ENCODE measurements around the gene KLHL1.

KLHL1 gene

DNA sequence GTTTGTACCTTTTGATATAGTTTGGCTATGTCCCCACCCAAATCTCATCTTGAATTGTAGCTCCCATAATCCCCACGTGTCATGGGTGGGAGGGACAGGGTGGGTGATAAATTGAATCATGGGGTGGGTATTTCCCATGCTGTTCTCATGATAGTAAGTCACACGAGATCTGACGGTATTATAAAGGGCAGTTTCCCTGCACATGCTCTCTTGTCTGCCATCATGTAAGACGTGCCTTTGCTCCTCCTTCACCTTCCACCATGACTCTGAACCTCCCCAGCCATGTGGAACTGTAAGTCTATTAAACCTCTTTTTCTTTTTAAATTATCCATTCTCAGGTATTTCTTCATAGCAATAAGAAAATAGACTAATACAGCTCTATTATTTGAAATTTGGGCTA lies 331.3 kb downstream of the KLHL1 start:
- CTCF ChIA-PET = no interaction called here
- Histone ChIP-seq H3K36me3 (ENCODE audit: control insufficient read depth in 4 of 4, insufficient read depth in 4 of 4, low read length in 3 of 4) (no peaks in the 10 kb centered on the region), H3K27me3 (replicated peaks in 2 of 5; ENCODE audit: control insufficient read depth in 4 of 5, insufficient read depth in 5 of 5, low read length in 4 of 5) (no peaks in the 10 kb centered on the region), H3K9me3 (ENCODE audit: control extremely low read depth in 1 of 5, control insufficient read depth in 4 of 5, insufficient read depth in 2 of 5, low read depth in 1 of 5, low read length in 4 of 5) (no peaks in the 10 kb centered on the region), H3K27ac (ENCODE audit: insufficient read depth in 1 of 2, low read depth in 1 of 2, low read length in 2 of 2, poor library complexity in 1 of 2, severe bottlenecking in 2 of 2) (no peak overlapping the region), H3K4me3 (ENCODE audit: control insufficient read depth in 1 of 7, extremely low read depth in 1 of 7, insufficient read depth in 4 of 7, low read depth in 2 of 7, low read length in 6 of 7) (no peak overlapping the region), H3K4me1 (ENCODE audit: control extremely low read depth in 1 of 4, control insufficient read depth in 4 of 4, insufficient read depth in 4 of 4, low read length in 3 of 4) (no peaks in the 10 kb centered on the region)
- no peak for DNase-seq
- POLR2A ChIA-PET = no interaction called here
- WGBS (ENCODE audit: insufficient coverage) = 96% methylated on average over 3 of the region's 4 CpGs

DNA sequence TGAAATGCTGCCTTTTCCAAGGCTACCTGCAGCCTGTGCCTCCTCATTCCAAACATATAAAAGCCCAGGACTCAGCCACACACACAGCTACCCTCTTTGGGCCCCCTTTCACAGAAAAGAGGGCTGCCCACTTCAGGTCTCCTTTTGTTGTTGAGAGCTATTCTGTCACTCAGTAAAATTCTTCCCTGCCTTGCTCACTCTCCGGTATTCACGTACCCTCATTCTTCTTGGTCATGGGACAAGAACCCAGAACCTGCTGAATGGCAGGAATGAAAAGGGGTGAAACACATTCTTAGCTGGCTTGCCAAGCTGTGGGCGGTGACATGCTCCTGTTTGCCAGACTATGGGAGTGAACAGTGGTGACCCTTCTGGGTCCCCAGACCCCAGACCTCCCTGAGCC lies 338.6 kb downstream of the KLHL1 start:
- DNase-seq = no peak
- POLR2A ChIA-PET = no interaction called here
- CTCF ChIA-PET = no interaction called here
- Histone ChIP-seq H3K4me1 (ENCODE audit: control extremely low read depth in 1 of 4, control insufficient read depth in 4 of 4, insufficient read depth in 4 of 4, low read length in 3 of 4) (no peaks in the 10 kb centered on the region), H3K9me3 (ENCODE audit: control extremely low read depth in 1 of 5, control insufficient read depth in 4 of 5, insufficient read depth in 2 of 5, low read depth in 1 of 5, low read length in 4 of 5) (peaks cover 0 to 4% (median 2%) of the 10 kb centered on the region in 5 experiments), H3K27ac (ENCODE audit: insufficient read depth in 1 of 2, low read depth in 1 of 2, low read length in 2 of 2, poor library complexity in 1 of 2, severe bottlenecking in 2 of 2) (no peak overlapping the region), H3K27me3 (replicated peaks in 2 of 5; ENCODE audit: control insufficient read depth in 4 of 5, insufficient read depth in 5 of 5, low read length in 4 of 5) (no peaks in the 10 kb centered on the region), H3K4me3 (ENCODE audit: control insufficient read depth in 1 of 7, extremely low read depth in 1 of 7, insufficient read depth in 4 of 7, low read depth in 2 of 7, low read length in 6 of 7) (no peak overlapping the region), H3K36me3 (ENCODE audit: control insufficient read depth in 4 of 4, insufficient read depth in 4 of 4, low read length in 3 of 4) (no peaks in the 10 kb centered on the region)
- WGBS (ENCODE audit: insufficient coverage) = 100% methylated on average over 2 of the region's 3 CpGs

DNA sequence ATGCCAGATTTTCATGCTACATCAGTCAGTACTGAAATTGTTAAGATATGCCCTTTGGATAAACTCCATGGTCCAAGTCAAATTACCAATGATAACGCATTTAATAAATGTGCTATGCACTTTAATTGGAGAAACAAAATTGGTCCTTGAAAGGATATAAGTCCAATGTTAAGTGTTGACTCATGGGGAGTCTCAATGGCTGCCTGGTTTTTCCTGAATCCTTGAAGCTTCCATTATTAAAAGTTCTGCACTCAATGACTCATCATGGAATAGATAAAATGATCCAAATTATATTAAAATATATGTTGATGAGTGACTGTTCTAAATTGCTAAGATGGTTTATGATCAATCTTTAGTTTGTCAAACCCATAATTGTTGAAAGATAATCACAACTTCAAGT lies 346.7 kb downstream of the KLHL1 start:
- H3K4me3 ChIP-seq (ENCODE audit: control insufficient read depth in 1 of 7, extremely low read depth in 1 of 7, insufficient read depth in 4 of 7, low read depth in 2 of 7, low read length in 6 of 7) = no peak overlapping the region
- no peak overlapping the region for H3K27ac ChIP-seq (ENCODE audit: insufficient read depth in 1 of 2, low read depth in 1 of 2, low read length in 2 of 2, poor library complexity in 1 of 2, severe bottlenecking in 2 of 2)
- H3K4me1 ChIP-seq (ENCODE audit: control extremely low read depth in 1 of 4, control insufficient read depth in 4 of 4, insufficient read depth in 4 of 4, low read length in 3 of 4) = no peaks in the 10 kb centered on the region
- H3K27me3 ChIP-seq (replicated peaks in 2 of 5; ENCODE audit: control insufficient read depth in 4 of 5, insufficient read depth in 5 of 5, low read length in 4 of 5) = no peaks in the 10 kb centered on the region
- ChIA-PET CTCF (no interaction called here), POLR2A (no interaction called here)
- no peak for DNase-seq
- WGBS (ENCODE audit: insufficient coverage) = 89% methylated on average over 1 of the region's 1 CpG
- H3K36me3 ChIP-seq (ENCODE audit: control insufficient read depth in 4 of 4, insufficient read depth in 4 of 4, low read length in 3 of 4) = no peaks in the 10 kb centered on the region
- H3K9me3 ChIP-seq (ENCODE audit: control extremely low read depth in 1 of 5, control insufficient read depth in 4 of 5, insufficient read depth in 2 of 5, low read depth in 1 of 5, low read length in 4 of 5) = no peaks in the 10 kb centered on the region

DNA sequence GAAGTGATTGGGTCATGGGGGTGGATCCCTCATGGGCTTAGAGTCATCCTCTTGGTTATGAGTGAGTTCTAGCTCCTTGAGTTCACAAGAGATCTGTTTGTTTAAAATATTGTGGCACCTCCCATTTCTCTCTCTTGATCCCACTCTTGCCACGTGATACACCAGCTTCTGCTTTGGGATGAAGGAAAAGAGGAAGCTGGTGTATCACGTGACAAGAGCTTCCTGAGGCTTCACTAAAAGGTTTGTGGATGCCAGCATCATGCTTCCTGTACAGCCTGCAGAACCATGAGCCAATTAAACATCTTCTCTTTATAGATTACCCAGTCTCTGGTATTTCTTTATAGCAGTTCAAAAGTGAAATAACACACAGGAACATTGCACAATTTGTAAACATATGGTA lies 353.2 kb downstream of the KLHL1 start:
- WGBS (ENCODE audit: insufficient coverage) = 40% methylated on average over 1 of the region's 2 CpGs

DNA sequence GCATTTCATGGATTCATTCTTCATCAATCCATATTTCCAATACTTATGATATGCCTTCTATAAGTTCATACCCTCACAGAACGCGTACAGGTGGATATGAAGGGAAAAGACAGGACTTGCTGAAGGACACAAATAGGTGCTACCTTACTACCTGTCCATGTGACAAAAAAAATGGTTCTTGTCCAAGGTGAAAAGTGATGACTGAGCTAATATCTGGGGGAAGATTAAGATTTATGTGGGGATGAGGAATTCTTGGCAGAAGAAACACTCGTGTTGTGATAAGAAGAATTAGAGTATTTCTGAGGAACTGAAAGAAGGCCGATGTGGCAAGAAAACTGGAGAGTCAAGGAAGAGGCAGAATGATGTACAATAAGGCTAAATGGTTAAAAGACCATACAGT lies 357.0 kb downstream of the KLHL1 start:
- Histone ChIP-seq H3K9me3 (ENCODE audit: control extremely low read depth in 1 of 5, control insufficient read depth in 4 of 5, insufficient read depth in 2 of 5, low read depth in 1 of 5, low read length in 4 of 5) (no peaks in the 10 kb centered on the region), H3K27ac (ENCODE audit: insufficient read depth in 1 of 2, low read depth in 1 of 2, low read length in 2 of 2, poor library complexity in 1 of 2, severe bottlenecking in 2 of 2) (no peak overlapping the region), H3K36me3 (ENCODE audit: control insufficient read depth in 4 of 4, insufficient read depth in 4 of 4, low read length in 3 of 4) (no peaks in the 10 kb centered on the region), H3K4me1 (ENCODE audit: control extremely low read depth in 1 of 4, control insufficient read depth in 4 of 4, insufficient read depth in 4 of 4, low read length in 3 of 4) (no peaks in the 10 kb centered on the region), H3K4me3 (ENCODE audit: control insufficient read depth in 1 of 7, extremely low read depth in 1 of 7, insufficient read depth in 4 of 7, low read depth in 2 of 7, low read length in 6 of 7) (no peak overlapping the region), H3K27me3 (replicated peaks in 2 of 5; ENCODE audit: control insufficient read depth in 4 of 5, insufficient read depth in 5 of 5, low read length in 4 of 5) (no peaks in the 10 kb centered on the region)
- CTCF ChIA-PET = no interaction called here
- POLR2A ChIA-PET = interaction anchor here (0.6 kb wide), 1 partner anchor 14 kb away, joined by 3 read pairs; no protein-coding TSS in a partner anchor
- DNase-seq = no peak
- 92% methylated on average over 2 of the region's 4 CpGs for WGBS (ENCODE audit: insufficient coverage)

More for the DNA sequence above, 353.2 kb downstream of the KLHL1 start:
- Histone ChIP-seq H3K4me3 (ENCODE audit: control insufficient read depth in 1 of 7, extremely low read depth in 1 of 7, insufficient read depth in 4 of 7, low read depth in 2 of 7, low read length in 6 of 7) (no peak overlapping the region), H3K36me3 (ENCODE audit: control insufficient read depth in 4 of 4, insufficient read depth in 4 of 4, low read length in 3 of 4) (no peaks in the 10 kb centered on the region), H3K27me3 (replicated peaks in 2 of 5; ENCODE audit: control insufficient read depth in 4 of 5, insufficient read depth in 5 of 5, low read length in 4 of 5) (no peaks in the 10 kb centered on the region), H3K4me1 (ENCODE audit: control extremely low read depth in 1 of 4, control insufficient read depth in 4 of 4, insufficient read depth in 4 of 4, low read length in 3 of 4) (no peaks in the 10 kb centered on the region), H3K9me3 (ENCODE audit: control extremely low read depth in 1 of 5, control insufficient read depth in 4 of 5, insufficient read depth in 2 of 5, low read depth in 1 of 5, low read length in 4 of 5) (no peaks in the 10 kb centered on the region), H3K27ac (ENCODE audit: insufficient read depth in 1 of 2, low read depth in 1 of 2, low read length in 2 of 2, poor library complexity in 1 of 2, severe bottlenecking in 2 of 2) (no peak overlapping the region)
- POLR2A ChIA-PET = no interaction called here
- no peak for DNase-seq
- CTCF ChIA-PET = no interaction called here

DNA sequence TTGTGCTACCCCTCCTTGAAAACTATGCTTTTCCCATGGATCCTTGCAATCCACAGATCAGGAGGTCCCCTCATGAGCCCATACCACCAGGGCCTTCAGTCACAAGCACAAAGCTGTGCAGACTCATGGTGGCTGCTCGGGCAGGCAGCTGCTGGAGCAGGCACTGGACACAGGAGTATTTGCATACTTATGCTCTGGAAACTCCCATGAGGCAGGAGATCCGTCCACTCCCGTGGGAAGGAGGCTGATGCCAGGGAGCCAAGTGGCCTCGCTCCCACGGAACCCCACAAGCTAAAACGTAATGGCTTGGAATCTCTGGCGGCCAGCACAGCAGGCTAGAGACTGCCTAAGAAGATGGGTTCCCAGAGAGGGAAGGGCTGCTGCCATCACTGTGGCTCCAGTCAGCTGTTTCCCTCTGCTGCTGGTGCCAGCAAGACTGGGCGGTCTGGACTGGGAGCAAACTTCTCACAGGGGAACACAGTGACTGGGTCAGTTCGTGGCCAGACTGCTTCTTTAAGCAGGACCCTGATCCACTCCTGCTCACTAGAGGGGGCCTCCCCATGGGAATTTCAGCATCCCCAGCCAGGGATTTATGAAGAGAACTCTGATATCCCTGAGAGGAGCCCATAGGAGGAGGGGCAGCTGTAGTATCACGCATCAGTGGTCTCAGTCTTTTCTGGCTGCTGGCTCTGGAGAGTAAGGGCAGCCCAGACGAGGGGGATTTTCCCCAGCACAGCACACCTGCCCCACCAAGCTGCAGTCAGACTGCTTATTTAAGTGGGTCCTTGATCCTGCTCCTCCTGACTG lies 370.9 kb downstream of the KLHL1 start:
- Histone ChIP-seq H3K4me1 (ENCODE audit: control extremely low read depth in 1 of 4, control insufficient read depth in 4 of 4, insufficient read depth in 4 of 4, low read length in 3 of 4) (no peaks in the 10 kb centered on the region), H3K9me3 (ENCODE audit: control extremely low read depth in 1 of 5, control insufficient read depth in 4 of 5, insufficient read depth in 2 of 5, low read depth in 1 of 5, low read length in 4 of 5) (no peaks in the 10 kb centered on the region), H3K27me3 (replicated peaks in 2 of 5; ENCODE audit: control insufficient read depth in 4 of 5, insufficient read depth in 5 of 5, low read length in 4 of 5) (no peaks in the 10 kb centered on the region), H3K27ac (ENCODE audit: insufficient read depth in 1 of 2, low read depth in 1 of 2, low read length in 2 of 2, poor library complexity in 1 of 2, severe bottlenecking in 2 of 2) (no peak overlapping the region), H3K4me3 (ENCODE audit: control insufficient read depth in 1 of 7, extremely low read depth in 1 of 7, insufficient read depth in 4 of 7, low read depth in 2 of 7, low read length in 6 of 7) (no peak overlapping the region), H3K36me3 (ENCODE audit: control insufficient read depth in 4 of 4, insufficient read depth in 4 of 4, low read length in 3 of 4) (no peaks in the 10 kb centered on the region)
- ChIA-PET CTCF (no interaction called here), POLR2A (no interaction called here)
- 94% methylated on average over 11 of the region's 11 CpGs for WGBS (ENCODE audit: insufficient coverage)
- no peak for DNase-seq

DNA sequence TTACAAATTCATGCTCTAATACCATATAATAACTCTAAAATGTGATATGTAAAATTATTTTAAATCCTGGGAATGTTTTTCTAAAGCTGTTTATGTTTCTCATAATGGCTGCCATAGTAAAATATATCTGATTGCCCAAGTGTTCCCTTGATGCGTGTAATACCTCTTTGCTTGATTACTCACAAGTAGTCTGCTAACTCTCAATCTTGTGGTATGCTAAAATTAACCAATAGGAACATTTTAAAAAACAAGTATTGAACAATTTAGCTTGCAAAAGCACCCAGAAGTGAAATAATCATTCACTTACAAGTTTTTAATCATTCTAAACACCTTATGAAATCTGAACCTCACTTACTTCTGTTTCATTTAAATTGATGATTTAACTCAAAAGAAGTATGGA lies 386.6 kb downstream of the KLHL1 start:
- no peak for DNase-seq
- Histone ChIP-seq H3K4me3 (ENCODE audit: control insufficient read depth in 1 of 7, extremely low read depth in 1 of 7, insufficient read depth in 4 of 7, low read depth in 2 of 7, low read length in 6 of 7) (no peak overlapping the region), H3K9me3 (ENCODE audit: control extremely low read depth in 1 of 5, control insufficient read depth in 4 of 5, insufficient read depth in 2 of 5, low read depth in 1 of 5, low read length in 4 of 5) (no peaks in the 10 kb centered on the region), H3K27me3 (replicated peaks in 2 of 5; ENCODE audit: control insufficient read depth in 4 of 5, insufficient read depth in 5 of 5, low read length in 4 of 5) (no peaks in the 10 kb centered on the region), H3K27ac (ENCODE audit: insufficient read depth in 1 of 2, low read depth in 1 of 2, low read length in 2 of 2, poor library complexity in 1 of 2, severe bottlenecking in 2 of 2) (no peak overlapping the region), H3K36me3 (ENCODE audit: control insufficient read depth in 4 of 4, insufficient read depth in 4 of 4, low read length in 3 of 4) (no peaks in the 10 kb centered on the region), H3K4me1 (ENCODE audit: control extremely low read depth in 1 of 4, control insufficient read depth in 4 of 4, insufficient read depth in 4 of 4, low read length in 3 of 4) (no peaks in the 10 kb centered on the region)
- WGBS (ENCODE audit: insufficient coverage) = no CpG with 5 or more reads among the region's 1 CpG
- POLR2A ChIA-PET = no interaction called here
- CTCF ChIA-PET = no interaction called here

Measured in common myeloid progenitor, CD34-positive (primary cell).